ENCODE measurements around the gene IGSF8.

DNA sequence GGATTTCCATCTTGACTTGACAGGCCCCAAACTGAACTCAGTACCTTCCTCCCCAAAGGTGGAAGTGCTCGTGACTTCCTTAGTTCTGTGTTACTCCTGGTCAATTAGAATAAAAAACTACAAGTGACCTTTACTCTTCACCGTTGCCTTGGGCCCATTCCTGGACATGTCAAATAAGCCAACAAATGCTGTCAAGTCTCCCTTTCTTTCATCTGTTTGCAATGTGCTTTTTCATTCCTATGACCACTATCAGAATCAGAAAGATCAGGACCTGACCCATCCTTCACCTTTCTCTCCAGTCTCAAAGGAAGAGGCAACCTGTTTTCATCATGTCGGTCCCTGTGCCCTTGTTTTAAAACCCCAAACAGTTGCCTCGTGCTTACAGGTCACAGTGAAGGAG lies 23.6 kb downstream of the IGSF8 start:
- no peak for TF ChIP-seq ZNF792 (tag by site-specific recombination; IDR thresholded peaks at IDR 0.05)
- TF ChIP-seq, protein P1, sequence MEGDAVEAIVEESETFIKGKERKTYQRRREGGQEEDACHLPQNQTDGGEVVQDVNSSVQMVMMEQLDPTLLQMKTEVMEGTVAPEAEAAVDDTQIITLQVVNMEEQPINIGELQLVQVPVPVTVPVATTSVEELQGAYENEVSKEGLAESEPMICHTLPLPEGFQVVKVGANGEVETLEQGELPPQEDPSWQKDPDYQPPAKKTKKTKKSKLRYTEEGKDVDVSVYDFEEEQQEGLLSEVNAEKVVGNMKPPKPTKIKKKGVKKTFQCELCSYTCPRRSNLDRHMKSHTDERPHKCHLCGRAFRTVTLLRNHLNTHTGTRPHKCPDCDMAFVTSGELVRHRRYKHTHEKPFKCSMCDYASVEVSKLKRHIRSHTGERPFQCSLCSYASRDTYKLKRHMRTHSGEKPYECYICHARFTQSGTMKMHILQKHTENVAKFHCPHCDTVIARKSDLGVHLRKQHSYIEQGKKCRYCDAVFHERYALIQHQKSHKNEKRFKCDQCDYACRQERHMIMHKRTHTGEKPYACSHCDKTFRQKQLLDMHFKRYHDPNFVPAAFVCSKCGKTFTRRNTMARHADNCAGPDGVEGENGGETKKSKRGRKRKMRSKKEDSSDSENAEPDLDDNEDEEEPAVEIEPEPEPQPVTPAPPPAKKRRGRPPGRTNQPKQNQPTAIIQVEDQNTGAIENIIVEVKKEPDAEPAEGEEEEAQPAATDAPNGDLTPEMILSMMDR (tag by site-specific recombination; IDR thresholded peaks at IDR 0.05), result no peak
- TF ChIP-seq ZIC2 (tag by site-specific recombination; IDR thresholded peaks at IDR 0.05), result no peak
- no peak for TF ChIP-seq ZNF654 (tag by site-specific recombination; IDR thresholded peaks at IDR 0.05; ENCODE audit: low read depth)
- no peak for TF ChIP-seq ZNF660 (tag by site-specific recombination; IDR thresholded peaks at IDR 0.05)
- no peak for TF ChIP-seq KLF16 (tag by site-specific recombination; IDR thresholded peaks at IDR 0.05)
- TF ChIP-seq, protein P2, sequence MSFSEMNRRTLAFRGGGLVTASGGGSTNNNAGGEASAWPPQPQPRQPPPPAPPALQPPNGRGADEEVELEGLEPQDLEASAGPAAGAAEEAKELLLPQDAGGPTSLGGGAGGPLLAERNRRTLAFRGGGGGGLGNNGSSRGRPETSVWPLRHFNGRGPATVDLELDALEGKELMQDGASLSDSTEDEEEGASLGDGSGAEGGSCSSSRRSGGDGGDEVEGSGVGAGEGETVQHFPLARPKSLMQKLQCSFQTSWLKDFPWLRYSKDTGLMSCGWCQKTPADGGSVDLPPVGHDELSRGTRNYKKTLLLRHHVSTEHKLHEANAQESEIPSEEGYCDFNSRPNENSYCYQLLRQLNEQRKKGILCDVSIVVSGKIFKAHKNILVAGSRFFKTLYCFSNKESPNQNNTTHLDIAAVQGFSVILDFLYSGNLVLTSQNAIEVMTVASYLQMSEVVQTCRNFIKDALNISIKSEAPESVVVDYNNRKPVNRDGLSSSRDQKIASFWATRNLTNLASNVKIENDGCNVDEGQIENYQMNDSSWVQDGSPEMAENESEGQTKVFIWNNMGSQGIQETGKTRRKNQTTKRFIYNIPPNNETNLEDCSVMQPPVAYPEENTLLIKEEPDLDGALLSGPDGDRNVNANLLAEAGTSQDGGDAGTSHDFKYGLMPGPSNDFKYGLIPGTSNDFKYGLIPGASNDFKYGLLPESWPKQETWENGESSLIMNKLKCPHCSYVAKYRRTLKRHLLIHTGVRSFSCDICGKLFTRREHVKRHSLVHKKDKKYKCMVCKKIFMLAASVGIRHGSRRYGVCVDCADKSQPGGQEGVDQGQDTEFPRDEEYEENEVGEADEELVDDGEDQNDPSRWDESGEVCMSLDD (tag by site-specific recombination; IDR thresholded peaks at IDR 0.05), result no peak
- TF ChIP-seq, protein P3, sequence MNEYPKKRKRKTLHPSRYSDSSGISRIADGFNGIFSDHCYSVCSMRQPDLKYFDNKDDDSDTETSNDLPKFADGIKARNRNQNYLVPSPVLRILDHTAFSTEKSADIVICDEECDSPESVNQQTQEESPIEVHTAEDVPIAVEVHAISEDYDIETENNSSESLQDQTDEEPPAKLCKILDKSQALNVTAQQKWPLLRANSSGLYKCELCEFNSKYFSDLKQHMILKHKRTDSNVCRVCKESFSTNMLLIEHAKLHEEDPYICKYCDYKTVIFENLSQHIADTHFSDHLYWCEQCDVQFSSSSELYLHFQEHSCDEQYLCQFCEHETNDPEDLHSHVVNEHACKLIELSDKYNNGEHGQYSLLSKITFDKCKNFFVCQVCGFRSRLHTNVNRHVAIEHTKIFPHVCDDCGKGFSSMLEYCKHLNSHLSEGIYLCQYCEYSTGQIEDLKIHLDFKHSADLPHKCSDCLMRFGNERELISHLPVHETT (tag by site-specific recombination; IDR thresholded peaks at IDR 0.05), result no peak
- no peak for TF ChIP-seq ZBTB8A (tag by site-specific recombination; IDR thresholded peaks at IDR 0.05)
- no peak for TF ChIP-seq ZNF214 (tag by site-specific recombination; IDR thresholded peaks at IDR 0.05; ENCODE audit: borderline replicate concordance)
- no peak for TF ChIP-seq HOXA7 (CRISPR knock-in tag; IDR thresholded peaks at IDR 0.05; ENCODE audit: borderline replicate concordance)
